ENCODE measurements around the gene SUGP1. TPM values are rescaled to one million over a fixed set of nuclear protein-coding genes. Genes with fewer than 3 reads are reported as not detected.

The SUGP1 gene
- total and polyA plus RNA-seq, 4 donors, result 11.2 to 18.9 (median 14.8) TPM

- H3K27ac ChIP-seq (ENCODE audit: low read depth in 1 of 2, low read length in 2 of 2), result no peak overlapping the region
- no peak for DNase-seq (ENCODE audit: low spot score)
- H3K27me3 ChIP-seq (ENCODE audit: control insufficient read depth in 4 of 4, insufficient read depth in 4 of 4, low read length in 3 of 4), result no peaks in the 10 kb centered on the region
- no peak overlapping the region for H3K4me3 ChIP-seq (ENCODE audit: low read depth in 1 of 3, low read length in 3 of 3)
- no peaks in the 10 kb centered on the region for H3K9me3 ChIP-seq (ENCODE audit: control insufficient read depth in 4 of 4, low read length in 3 of 4)
- H3K9ac ChIP-seq (ENCODE audit: low read depth in 1 of 2, low read length in 2 of 2), result no peak overlapping the region
- H3K4me1 ChIP-seq (ENCODE audit: control insufficient read depth in 4 of 4, insufficient read depth in 4 of 4, low read length in 3 of 4), result no peaks in the 10 kb centered on the region
- 69% methylated on average over 7 of the region's 7 CpGs for WGBS
- TF ChIP-seq HNF4A (conservative IDR thresholded peaks at IDR 0.05) (no peak), FOXA2 (IDR thresholded peaks at IDR 0.05) (no peak), ZBTB33 (IDR thresholded peaks at IDR 0.05) (no peak), EGR1 (IDR thresholded peaks at IDR 0.05; ENCODE audit: low read depth in 2 of 2) (no peak), REST (IDR thresholded peaks at IDR 0.05) (no peak), HNF4G (IDR thresholded peaks at IDR 0.05) (no peak), TAF1 (conservative IDR thresholded peaks at IDR 0.05) (no peak), MAX (IDR thresholded peaks at IDR 0.05) (no peak), YY1 (IDR thresholded peaks at IDR 0.05) (no peak), GABPA (IDR thresholded peaks at IDR 0.05 in 1 of 2, conservative IDR thresholded peaks at IDR 0.05 in 1 of 2) (no peak), NR2F2 (IDR thresholded peaks at IDR 0.05) (no peak), RXRA (IDR thresholded peaks at IDR 0.05) (no peak), CTCF (IDR thresholded peaks at IDR 0.05; ENCODE audit: low read depth, low read length, missing input control) (no peak), RAD21 (IDR thresholded peaks at IDR 0.05) (no peak), ATF3 (IDR thresholded peaks at IDR 0.05) (no peak), JUND (IDR thresholded peaks at IDR 0.05) (no peak)
- peaks cover 7 to 74% (median 46%) of the 10 kb centered on the region in 4 donors for H3K36me3 ChIP-seq (ENCODE audit: control insufficient read depth in 4 of 4, insufficient read depth in 3 of 4, low read depth in 1 of 4, low read length in 3 of 4)
These were observed 22.7 kb upstream of the SUGP1 start for GRCh38 chr19:19343016-19343362.
